ENCODE results near the gene POLR2J. TPM values are rescaled to one million over a fixed set of nuclear protein-coding genes. Genes with fewer than 3 reads are reported as not detected.

POLR2J gene
- total RNA-seq = 5.1 TPM

GRCh38 chr7:102478314-102479208, at the start of gene POLR2J:
Gene POLR2J, minus strand, starts transcription at chr7:102478922. Its CDS starts 62 bp downstream, at chr7:102478860.

GRCh38 chr7:102517550-102518147, 38.9 kb upstream of the POLR2J start, which contains the start of gene RASA4B:
Gene RASA4B, minus strand, starts transcription at chr7:102517777. Its CDS starts 67 bp downstream, at chr7:102517710.

GRCh38 chr7:102464577-102465280, 14.0 kb downstream of the POLR2J start, which contains the start of the genes ALKBH4 and LRWD1:
Gene ALKBH4, minus strand, starts transcription at chr7:102464863. Its CDS starts 27 bp downstream, at chr7:102464836.
Gene LRWD1, plus strand, starts transcription at chr7:102464984. Its CDS starts 97 bp downstream, at chr7:102465081.

GRCh38 chr7:102433219-102434038, 45.3 kb downstream of the POLR2J start, which contains the start of gene ORAI2:
Gene ORAI2, plus strand, starts transcription at chr7:102433575. Its CDS starts 5,382 bp downstream, at chr7:102438957.

Other genes starting within 250 kb of the POLR2J start
- gene SH2B2, start 192.1 kb downstream of the POLR2J start, total RNA-seq = 16.7 TPM
- not detected for gene SPDYE6, start 122.5 kb downstream of the POLR2J start, total RNA-seq
- gene PRKRIP1, start 82.6 kb downstream of the POLR2J start, total RNA-seq = 51.7 TPM
- gene ORAI2, start 45.3 kb downstream of the POLR2J start, total RNA-seq = 41.8 TPM
- gene ALKBH4, start 14.1 kb downstream of the POLR2J start, total RNA-seq = 29.9 TPM
- 26.1 TPM for gene LRWD1, start 13.9 kb downstream of the POLR2J start, total RNA-seq
- 42.7 TPM for gene RASA4B, start 38.9 kb upstream of the POLR2J start, total RNA-seq
- gene UPK3BL2, start 64.8 kb upstream of the POLR2J start, total RNA-seq = 64.4 TPM
- 0.27 TPM for gene SPDYE2, start 72.3 kb upstream of the POLR2J start, total RNA-seq
- 36.0 TPM for gene POLR2J3, start 93.7 kb upstream of the POLR2J start, total RNA-seq
- gene RASA4, start 137.8 kb upstream of the POLR2J start, total RNA-seq = 208 TPM
- gene UPK3BL1, start 163.9 kb upstream of the POLR2J start, total RNA-seq = 181 TPM
- not detected for gene SPDYE2B, start 171.4 kb upstream of the POLR2J start, total RNA-seq
- gene POLR2J2, start 192.7 kb upstream of the POLR2J start, total RNA-seq = 7.2 TPM

Data from camera-type eye (tissue), 1 donor.